ENCODE data around the gene ZSWIM5.

ZSWIM5 gene

GRCh38 chr1:45010855-45011811, 195.3 kb downstream of the ZSWIM5 start, which contains the start of gene HECTD3:
HECTD3 (minus strand) TSS chr1:45011324; CDS start chr1:45011257, 67 bp downstream.
- TF ChIP-seq CTCF (IDR thresholded peaks at IDR 0.05; ENCODE audit: insufficient read depth, low read length, missing control alignments) = no peak
- no peak for DNase-seq (ENCODE audit: low read depth, low spot score)
- CTCF ChIA-PET = interaction anchor here (0.8 to 12.9 kb wide), 18 partner anchors 8 to 481 kb away, joined by 3 to 950 read pairs (median 4); partner anchors contain the start of genes BTBD19, MUTYH, PLK3 and TESK2
- peak within 1 kb of the TSS; percentile 84 for H3K4me3 ChIP-seq (ENCODE audit: low read depth, low read length)
- POLR2A ChIA-PET = interaction anchor here (0.5 to 3.8 kb wide), 26 partner anchors 19 to 511 kb away, joined by 3 to 24 read pairs (median 4); partner anchors contain the start of genes EIF2B3, MUTYH, PLK3 and PRDX1

GRCh38 chr1:45009956-45010854, 196.2 kb downstream of the ZSWIM5 start:
- DNase-seq (ENCODE audit: low read depth, low spot score) = no peak
- TF ChIP-seq CTCF (IDR thresholded peaks at IDR 0.05; ENCODE audit: insufficient read depth, low read length, missing control alignments) = no peak
- POLR2A ChIA-PET = interaction anchor here (0.5 to 3.8 kb wide), 14 partner anchors 22 to 512 kb away, joined by 3 to 24 read pairs (median 4); partner anchors contain the start of genes EIF2B3, MUTYH, PLK3 and PRDX1
- peak overlapping the region; percentile 84 for H3K4me3 ChIP-seq (ENCODE audit: low read depth, low read length)
- CTCF ChIA-PET = interaction anchor here (0.6 to 12.9 kb wide), 15 partner anchors 9 to 482 kb away, joined by 3 to 950 read pairs (median 4); partner anchors contain the start of genes BTBD19, MUTYH, PLK3 and TESK2

GRCh38 chr1:45009296-45009865, 197.0 kb downstream of the ZSWIM5 start:
- peak overlapping the region; percentile 84; the same call in 1 of the 2 replicates for H3K4me3 ChIP-seq (ENCODE audit: low read depth, low read length)
- DNase-seq (ENCODE audit: low read depth, low spot score) = no peak
- POLR2A ChIA-PET = interaction anchor here (3.8 kb wide), 1 partner anchor 294 kb away, joined by 20 read pairs; no protein-coding TSS in a partner anchor
- TF ChIP-seq CTCF (IDR thresholded peaks at IDR 0.05; ENCODE audit: insufficient read depth, low read length, missing control alignments) = no peak
- CTCF ChIA-PET = interaction anchor here (0.6 to 12.9 kb wide), 6 partner anchors 11 to 483 kb away, joined by 3 to 950 read pairs (median 62); partner anchors contain the start of gene TESK2

GRCh38 chr1:45008516-45008915, 197.9 kb downstream of the ZSWIM5 start:
- DNase-seq (ENCODE audit: low read depth, low spot score) = no peak
- CTCF ChIA-PET = interaction anchor here (7.0 to 10.6 kb wide), 2 partner anchors 174 to 484 kb away, joined by 92 to 184 read pairs; partner anchors contain the start of gene TESK2
- TF ChIP-seq CTCF (IDR thresholded peaks at IDR 0.05; ENCODE audit: insufficient read depth, low read length, missing control alignments) = no peak
- POLR2A ChIA-PET = no interaction called here
- H3K4me3 ChIP-seq (ENCODE audit: low read depth, low read length) = no peak overlapping the region

- H3K4me3 ChIP-seq (ENCODE audit: low read depth, low read length) = no peak overlapping the region
- ChIA-PET POLR2A (no interaction called here), CTCF (interaction anchor here (1.0 to 7.0 kb wide), 2 partner anchors 173 to 174 kb away, joined by 3 to 92 read pairs; no protein-coding TSS in a partner anchor)
- no peak for TF ChIP-seq CTCF (IDR thresholded peaks at IDR 0.05; ENCODE audit: insufficient read depth, low read length, missing control alignments)
- DNase-seq (ENCODE audit: low read depth, low spot score) = no peak
These were observed 198.3 kb downstream of the ZSWIM5 start for GRCh38 chr1:45008076-45008475.
